Amygdala (tissue), 56 donors: Measurements from ENCODE around the gene ZC3H13.

Experiments
- DNase-seq, 56 donors: peaks; one replicate each; lab custom pipeline; 2025; lab: John Stamatoyannopoulos, UW

The ZC3H13 gene

DNA sequence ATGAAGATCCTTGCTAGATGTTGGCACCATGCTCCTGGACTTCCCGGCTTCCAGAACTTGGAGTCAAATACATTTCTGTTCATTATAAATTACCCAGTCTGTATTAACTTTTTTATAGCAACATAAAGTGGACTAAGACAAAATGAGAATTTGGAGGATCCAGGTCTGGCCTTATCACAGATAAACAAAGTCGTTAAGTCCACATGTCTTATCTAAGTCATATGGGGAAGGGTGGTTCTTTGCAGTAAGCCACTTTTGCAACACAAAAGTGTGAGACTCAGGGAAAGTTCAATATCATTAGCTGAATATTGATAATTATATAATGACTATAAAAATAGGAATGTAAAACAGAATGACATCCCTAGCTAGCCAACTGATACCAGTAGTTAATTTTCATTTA, 109.4 kb downstream of the ZC3H13 start:
- no peak for DNase-seq

DNA sequence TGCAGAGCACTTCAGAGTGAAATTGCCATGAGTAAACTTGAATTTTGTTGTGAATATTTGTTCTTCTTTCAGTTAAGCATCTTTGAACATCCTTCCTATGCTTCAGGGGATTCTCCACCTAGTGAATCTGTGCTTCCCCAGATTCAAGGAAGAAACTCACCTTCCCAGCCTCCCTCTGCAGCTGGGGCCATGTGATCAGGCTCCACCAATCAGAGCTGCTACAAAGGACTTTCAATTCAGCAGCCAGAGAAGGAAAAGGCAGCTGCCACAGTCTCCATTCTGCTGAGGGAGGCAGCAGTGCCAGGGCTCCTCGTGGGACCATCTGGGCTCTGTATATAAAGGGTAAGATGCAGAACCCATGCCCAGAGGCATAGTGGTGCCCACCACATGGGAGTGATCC, 111.3 kb downstream of the ZC3H13 start:
- no peak for DNase-seq

DNA sequence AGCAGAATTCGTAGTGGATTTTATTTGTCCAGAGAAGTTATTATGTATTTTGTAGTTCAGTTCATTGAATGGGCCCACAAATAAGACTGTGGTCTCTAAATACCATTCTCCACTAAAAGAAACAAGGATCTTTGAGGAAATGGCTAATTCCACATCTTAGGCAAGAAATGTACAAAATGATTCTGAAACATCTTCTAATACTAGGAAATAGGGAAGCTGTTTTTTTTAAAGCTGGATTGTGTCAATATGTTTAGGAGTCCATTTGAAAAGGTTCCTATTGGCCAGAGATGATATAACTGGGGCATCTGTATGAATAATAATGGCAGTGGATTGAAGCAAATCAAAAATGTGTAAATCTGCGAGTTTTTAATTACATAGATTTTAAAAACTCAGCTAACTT, 112.5 kb downstream of the ZC3H13 start:
- DNase-seq: no peak

DNA sequence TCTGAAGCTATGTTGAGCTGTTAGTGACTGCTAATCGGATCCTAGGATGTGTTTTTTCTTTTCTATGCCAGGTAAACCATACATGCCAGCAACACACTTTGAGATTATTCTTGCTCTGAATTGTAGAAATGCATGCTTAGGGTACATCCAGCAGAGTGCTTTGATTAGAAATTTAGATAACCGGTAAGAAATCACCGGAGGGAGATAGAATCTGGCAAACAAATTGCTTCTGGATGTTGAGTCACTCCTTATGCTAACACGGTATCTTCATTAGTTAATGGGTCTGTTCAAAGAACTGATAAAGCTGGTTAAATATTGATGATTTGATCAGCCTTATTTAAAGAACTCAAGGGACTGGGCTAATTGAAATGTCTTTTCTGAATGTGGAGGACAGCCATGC, 115.9 kb downstream of the ZC3H13 start:
- no peak for DNase-seq

DNA sequence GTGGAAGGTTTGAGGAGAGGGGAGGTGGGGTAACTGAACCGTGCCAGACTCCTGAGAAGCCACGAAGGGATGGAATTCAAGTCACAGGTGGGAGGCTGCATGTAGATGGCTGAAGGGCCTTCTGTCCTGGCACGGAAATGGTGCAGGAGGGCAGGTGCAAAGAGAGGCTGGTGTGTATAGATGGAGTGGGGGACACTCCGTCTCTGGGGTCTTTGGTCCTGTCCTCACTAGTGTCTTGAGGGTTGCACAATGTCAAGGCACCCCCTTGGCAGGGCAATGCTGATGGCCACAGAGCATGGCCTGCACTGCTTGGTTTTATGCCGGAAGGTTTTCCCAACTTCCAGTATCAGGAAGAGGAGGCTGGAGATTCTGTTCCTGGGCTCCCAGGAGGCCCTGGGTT, 118.3 kb downstream of the ZC3H13 start:
- no peak for DNase-seq

DNA sequence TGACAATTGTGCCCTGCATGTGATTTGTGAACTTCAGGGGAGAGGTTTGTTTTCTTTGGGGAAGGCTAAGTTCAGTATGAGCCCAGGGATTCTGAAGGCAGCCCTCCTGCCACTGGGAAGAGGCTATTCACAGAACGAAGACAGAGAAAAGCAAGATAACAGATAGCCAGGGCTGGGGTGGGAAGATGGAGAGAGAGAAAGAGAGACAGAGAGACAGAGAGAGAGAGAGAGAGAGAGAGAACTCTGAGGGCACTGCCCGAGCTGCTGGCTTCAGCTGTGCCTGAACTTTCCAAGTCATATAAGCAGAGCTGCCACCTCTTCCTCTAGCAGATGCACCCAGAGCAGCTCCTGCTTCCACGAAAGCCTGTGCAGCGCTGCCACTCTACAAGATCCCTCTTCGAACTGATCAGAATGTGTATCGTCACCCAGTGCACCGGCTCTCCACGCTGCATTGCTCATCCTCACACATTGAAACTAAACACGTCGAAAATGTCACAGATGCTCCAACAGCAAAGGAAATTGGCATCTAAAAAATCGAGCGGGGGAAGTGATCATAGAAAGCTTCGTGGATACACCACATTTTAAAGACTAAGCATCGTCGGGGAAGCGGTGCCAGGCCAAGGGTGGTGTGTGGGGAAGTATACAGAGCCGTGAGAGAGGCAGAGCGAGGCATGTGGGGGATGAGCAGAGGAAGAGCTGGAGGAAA, 119.2 kb downstream of the ZC3H13 start:
- DNase-seq: peak in 12 of 56 donors; percentile 3 to 54 (median 18)

DNA sequence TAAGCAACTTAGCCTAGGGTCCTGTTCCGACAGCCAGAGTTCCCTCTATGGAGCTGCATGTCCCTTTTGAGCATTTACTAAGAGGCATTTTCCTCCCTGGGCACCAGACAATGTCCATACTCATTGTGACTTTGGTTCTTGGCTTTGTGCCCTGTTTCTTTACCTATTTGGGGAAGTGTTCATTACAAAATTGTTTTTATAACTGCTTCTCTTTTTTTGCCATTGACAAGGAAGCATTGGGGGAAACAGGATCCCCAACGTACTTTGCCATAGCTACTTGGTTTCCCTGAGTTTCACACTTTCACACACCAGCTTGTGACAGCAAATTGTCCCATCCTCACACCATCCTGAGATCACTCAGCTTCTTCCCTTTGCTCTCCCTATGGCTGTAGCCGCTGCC, 119.9 kb downstream of the ZC3H13 start:
- DNase-seq: no peak

DNA sequence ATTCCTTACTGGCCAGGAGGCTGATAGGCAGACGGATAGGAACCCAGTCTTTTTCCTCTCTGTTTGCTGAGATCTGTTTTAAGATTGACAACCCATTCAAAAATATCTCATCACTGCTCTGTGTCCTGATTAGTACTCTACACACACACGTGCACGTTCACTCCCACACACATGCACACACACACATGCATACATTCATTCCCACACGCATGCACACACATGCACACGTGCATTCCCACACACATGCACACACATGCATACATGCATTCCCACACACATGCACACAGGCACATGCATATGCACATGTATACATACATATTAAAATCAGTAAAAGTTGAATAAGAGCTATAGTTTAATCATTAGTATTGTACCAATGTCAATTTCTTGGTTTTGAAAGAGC, 120.4 kb downstream of the ZC3H13 start:
- DNase-seq: no peak

DNA sequence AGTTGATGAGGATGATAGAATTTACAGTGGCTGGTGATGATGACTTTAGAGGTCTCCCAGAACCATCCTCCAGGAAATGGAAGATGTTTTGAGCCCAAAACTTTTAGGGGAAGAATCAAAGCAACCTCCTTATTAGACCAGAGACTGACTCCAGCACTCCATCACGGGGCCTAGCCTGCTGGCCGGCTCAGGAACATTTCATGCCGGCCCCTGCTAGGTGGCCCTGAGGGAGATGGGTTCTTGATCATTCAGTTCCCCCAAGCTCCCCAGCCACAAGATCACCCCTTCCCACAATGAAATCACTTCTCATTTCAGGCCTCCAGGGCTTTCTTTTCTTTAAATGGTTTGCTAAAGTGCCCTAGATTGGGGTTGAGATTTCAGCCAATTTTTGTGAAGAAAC, 121.3 kb downstream of the ZC3H13 start:
- DNase-seq: no peak

DNA sequence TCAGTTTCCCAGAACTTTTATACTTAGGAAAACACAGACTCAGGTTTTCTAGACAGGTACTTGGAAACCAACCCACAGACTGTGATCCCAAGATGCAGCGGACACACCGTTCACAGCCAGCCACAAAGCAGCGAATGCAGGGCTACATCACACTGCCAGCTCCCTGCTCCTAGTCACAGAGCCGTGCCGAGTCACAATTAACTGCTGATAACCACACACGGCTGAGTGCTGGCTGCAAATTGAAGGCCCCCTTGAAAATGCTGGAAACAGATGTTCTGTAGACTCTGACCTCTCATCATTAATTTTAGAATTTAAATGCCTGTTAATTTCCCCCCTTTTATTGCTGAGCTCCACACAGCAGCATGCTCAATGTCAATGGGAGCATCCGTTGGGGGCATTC, 122.4 kb downstream of the ZC3H13 start:
- no peak for DNase-seq

DNA sequence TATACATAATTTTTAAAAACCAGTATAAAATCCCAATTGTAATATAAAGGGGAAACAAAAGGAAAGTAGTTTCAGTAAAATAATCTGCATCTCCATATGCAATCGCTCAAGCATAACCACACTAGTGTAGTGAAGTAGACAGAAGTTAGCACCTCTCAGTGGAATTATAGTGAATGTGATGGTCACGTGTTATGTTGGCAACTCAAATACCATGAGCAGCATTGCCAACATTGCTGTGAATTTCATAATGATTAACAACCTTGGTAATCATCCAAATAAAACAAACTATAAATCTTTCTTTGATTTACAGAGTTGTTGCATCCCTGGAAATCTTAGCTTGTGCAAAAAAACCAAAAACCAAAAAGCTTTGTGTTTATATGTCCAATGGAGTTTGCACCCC, 123.7 kb downstream of the ZC3H13 start:
- DNase-seq: no peak

DNA sequence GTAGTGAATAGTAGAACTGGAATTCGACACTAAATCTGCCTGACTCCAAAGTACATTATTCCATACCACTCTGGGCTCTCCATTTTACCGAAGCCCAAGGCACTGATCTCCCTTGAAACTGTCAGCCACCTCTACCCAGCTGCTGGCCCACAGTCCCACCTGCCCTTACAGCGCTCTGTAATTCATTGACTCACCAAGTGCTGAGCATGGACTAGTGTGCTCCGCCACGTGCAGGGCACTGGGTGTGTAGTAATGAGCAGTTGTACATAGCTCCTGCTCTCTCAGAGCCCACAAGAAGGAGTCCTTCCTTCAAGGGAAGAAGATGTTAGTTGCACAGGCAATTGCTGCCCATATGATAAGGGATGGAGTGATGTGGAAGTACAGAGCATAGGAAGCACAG, 124.4 kb downstream of the ZC3H13 start:
- no peak for DNase-seq

DNA sequence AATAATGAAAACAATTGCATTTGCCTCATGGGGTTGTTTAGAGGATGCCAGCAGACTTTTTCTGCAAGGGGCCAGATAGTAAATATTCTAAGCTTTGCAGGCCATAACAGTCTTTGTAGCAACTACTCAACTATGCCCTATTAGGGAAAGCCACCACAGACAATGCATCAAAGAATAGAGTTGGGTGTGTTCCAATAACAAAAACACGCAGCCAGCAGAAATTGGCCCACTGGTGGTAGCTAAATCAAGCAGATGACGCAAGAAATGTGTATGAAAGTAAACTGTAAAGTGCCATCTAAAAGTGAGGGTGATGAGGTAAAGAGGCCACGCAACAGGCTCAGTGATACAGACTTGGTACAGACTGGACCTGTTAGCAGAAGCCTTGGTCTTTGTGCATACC, 125.8 kb downstream of the ZC3H13 start:
- no peak for DNase-seq

DNA sequence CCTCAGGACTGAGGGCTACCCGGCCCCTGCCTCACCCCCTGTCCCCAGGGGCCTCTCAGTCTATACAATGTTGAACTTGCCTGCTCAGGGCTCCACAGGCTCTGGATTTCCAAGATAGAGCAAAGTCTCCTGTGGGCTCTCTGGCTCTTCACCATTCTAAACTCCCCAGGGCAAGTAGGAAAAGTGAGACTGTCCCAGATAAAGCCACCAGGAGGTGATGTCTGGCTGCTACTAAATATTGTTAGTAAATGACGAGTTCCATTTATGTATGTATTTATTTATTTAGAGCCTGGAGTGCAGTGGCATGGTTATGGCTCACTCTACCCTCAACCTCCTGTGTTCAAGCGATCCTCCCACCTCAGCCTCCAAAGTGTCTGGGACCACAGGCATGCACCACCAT, 127.4 kb downstream of the ZC3H13 start:
- no peak for DNase-seq

DNA sequence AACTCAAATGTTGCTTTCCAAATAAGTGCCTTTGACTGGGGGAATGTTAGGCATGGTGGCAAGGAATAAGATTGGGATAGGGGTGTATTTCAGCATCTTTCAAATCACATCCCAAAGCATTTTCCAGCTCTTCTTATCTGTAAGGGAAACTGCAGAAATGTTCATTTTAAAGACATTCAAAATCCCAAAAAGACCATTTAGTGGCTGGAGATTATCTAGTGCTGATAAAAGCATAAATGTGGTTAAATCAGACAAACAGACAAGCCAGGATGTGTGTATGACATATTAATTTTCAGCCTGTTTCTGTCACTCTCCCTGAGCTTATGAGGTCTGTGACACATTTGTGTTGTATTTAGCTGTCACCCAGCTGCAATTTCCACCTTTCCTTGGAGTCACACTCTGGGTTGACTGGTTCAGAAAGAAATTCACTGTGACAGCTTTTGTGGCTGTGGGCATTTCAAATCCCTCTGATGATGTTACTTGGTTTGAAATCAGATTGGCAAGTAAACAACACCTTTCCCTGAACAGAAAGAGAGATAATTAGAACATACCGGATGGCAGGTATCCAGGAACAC, 131.3 kb downstream of the ZC3H13 start:
- DNase-seq: no peak

DNA sequence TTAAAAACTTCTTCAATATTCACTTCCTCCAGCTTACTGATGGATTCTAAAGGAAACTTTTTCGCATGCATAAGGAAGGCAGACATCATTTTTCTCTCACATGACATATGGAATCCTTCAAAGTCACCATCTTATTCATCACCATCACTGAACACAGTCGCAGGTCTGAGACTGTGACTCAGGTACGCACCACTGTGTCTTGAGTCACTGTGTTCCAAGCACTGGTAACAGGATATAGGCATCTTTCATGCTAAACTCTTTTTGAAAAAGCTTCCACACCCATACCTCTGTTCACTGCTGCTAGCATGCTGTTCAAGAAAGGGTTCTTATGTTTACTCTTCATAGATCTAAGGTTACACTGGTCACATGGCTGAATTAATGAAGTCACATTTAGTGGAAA, 133.9 kb downstream of the ZC3H13 start:
- no peak for DNase-seq

DNA sequence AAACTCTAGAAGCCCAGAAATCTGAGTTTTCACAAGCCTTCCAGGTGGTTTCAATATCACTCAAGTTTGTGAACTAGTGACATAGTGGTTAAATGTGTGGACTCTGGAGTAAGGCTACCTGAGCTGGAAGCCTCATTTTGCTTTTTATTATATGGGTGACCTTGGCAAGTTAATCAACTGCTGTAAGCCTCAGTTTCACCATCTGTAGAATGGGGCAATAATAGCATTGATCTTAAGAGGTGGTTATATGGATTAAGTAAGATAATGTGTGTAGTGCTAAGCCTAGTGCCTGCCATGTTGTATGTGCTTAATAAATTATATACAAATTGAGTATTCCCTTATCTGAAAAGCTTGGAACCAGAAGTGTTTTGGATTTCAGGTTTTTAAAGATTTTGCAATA, 135.5 kb downstream of the ZC3H13 start:
- DNase-seq: no peak

DNA sequence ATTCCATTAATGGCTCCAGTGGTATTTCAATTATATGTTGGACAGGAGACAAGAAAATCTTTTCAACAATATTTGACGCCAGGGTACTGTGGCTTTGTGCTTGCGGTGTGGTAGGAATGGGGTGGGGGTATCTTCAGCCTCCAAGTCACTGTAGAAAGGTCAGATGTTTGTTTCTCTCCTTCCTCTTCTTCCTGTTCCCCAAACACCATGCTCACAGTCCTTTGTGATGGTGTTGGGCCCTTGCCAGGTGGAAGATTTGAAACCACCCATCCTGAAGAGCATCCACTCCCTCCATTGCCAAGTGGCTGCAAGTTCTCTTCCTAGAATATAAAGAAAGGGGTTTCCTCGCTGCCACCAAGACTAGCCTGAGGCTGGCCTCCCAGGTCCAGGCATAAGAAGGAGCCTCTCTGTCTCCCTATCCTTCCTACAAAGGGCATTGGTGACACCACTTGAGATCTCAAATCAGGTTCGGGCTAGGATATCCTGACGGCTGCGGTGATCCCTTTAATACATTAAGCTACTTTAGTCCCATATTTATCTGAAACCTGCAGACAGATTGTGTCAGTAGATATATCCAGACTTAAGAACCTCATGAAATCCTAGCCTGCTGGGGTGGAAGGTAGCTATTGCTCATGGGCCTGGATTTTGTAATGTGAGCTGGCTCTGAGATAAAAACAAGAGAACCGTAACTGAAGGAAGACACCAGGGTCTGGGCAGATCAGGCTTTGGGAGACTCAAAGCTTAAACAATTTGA, 136.7 kb downstream of the ZC3H13 start:
- no peak for DNase-seq

DNA sequence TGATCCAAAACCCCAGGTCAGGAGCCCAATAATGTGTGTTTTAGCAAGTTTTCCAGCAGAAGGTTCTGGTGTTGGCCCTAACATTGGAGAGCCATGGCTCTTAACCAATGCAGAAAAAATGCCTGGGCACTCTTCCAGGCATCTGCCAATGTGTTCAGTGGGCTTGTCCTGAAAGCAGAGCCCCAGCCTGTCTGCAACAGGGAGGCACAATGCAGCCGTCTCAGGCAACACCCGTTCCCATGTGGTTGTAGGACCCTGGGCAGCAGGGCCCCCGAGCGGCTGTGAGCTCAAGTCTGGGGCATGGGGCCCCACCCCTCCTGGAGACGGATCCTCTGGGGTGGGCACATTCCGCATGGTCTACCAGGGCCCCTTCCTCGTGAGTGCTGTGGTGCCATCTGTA, 142.9 kb downstream of the ZC3H13 start:
- DNase-seq: peak in 2 of 56 donors; percentile 1 to 16

DNA sequence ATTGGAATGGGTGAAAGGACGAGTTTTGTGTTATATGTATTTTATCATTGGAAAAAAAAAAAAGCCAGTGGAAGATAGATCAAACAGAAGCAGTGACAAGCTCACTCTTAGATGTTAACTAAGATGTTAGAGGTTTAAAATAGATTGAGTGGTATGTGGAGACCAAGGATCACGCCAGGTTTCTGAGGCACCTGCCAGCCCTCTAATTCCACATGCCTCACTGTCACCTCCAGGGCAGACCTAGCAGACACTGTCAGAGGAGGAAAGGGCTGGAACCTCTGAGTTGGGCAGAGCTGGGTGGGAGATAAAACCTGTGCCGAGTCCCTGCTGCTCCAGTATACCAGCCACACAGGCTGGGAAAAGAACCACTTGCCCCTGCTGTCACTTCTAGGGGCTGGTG, 143.5 kb downstream of the ZC3H13 start:
- DNase-seq: no peak

DNA sequence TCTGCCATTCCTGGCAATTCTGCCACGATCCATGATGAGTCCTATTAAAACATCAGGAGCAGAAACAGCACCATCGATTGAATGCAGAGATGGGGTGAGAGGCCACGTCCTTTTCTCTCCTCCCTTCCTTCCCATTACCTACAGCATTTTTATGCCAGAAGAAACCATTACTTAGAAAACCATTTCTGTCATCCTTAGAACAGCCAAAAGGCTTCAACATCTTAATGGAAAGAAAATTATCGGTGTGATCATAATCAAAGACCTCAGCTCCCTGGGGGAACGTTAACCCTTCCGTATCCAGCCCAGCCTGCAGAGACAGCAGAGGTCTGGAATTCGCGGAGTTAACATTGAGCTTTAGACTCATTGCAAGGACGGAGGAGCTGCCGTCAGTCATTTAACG, 145.0 kb downstream of the ZC3H13 start:
- no peak for DNase-seq
